HG03159 (cell line): Measurements from ENCODE around the gene SPCS3.
A peak's percentile ranks its signal among the peaks of the same experiment; 100 is the strongest.
"Not testable (repeated sequence)": the region's sequence is repeated elsewhere in the genome, so short reads cannot be mapped to it uniquely, and the experiment has no call there.

Experiments used
- ATAC-seq: cut with Tn5 transposase; IDR thresholded peaks from one replicate; pipeline ENCODE4 v1.9.1; 2021; ENCODE audit warnings: mild to moderate bottlenecking, moderate library complexity; ENCODE audit not compliant: unreplicated experiment

SPCS3 gene

GRCh38 chr4:176343286-176343685 is 23.5 kb downstream of the SPCS3 start:
- ATAC-seq, result no peak

- ATAC-seq, result not testable (repeated sequence)
These were observed 25.6 kb downstream of the SPCS3 start for GRCh38 chr4:176345346-176345745.

- not testable (repeated sequence) for ATAC-seq
These were observed 27.1 kb downstream of the SPCS3 start for GRCh38 chr4:176346836-176347235.

- ATAC-seq, result no peak
These were observed 30.9 kb downstream of the SPCS3 start for GRCh38 chr4:176350671-176351070.

GRCh38 chr4:176354884-176355283 is 35.1 kb downstream of the SPCS3 start:
- no peak for ATAC-seq

GRCh38 chr4:176357359-176358082 is 37.8 kb downstream of the SPCS3 start:
- peak; percentile 99 for ATAC-seq

GRCh38 chr4:176358083-176358469 is 38.3 kb downstream of the SPCS3 start:
- ATAC-seq, result no peak

- no peak for ATAC-seq
These were observed 39.8 kb downstream of the SPCS3 start for GRCh38 chr4:176359590-176359989.

GRCh38 chr4:176360446-176360845 is 40.7 kb downstream of the SPCS3 start:
- no peak for ATAC-seq

- peak; percentile 76 for ATAC-seq
These were observed 43.3 kb downstream of the SPCS3 start for GRCh38 chr4:176363072-176363471.

GRCh38 chr4:176367771-176368465 is 48.2 kb downstream of the SPCS3 start:
- ATAC-seq, result no peak

- no peak for ATAC-seq
These were observed 56.4 kb downstream of the SPCS3 start for GRCh38 chr4:176376032-176376614.

- ATAC-seq, result peak; percentile 86
These were observed 58.0 kb downstream of the SPCS3 start for GRCh38 chr4:176377780-176378179.

- ATAC-seq, result no peak
These were observed 60.8 kb downstream of the SPCS3 start for GRCh38 chr4:176380352-176381157.
